H9 (cell line): ENCODE results near the gene SLC25A15. TPM values are rescaled to one million over a fixed set of nuclear protein-coding genes. Genes with fewer than 3 reads are reported as not detected.
A peak's percentile ranks its signal among the peaks of the same experiment; 100 is the strongest.
"Not testable (repeated sequence)": the region's sequence is repeated elsewhere in the genome, so short reads cannot be mapped to it uniquely, and the experiment has no call there.

ENCODE experiments used
- DNase-seq: peaks from one replicate; pipeline ENCODE4 v3.0.0-alpha.2; 2017
- H2AFZ ChIP-seq: one replicate; pipeline ENCODE4 v1.6.1; 2013; ENCODE audit warnings: mild to moderate bottlenecking, low read length, control low read depth, moderate library complexity
- H2AK5ac ChIP-seq: 2 replicates; pipeline ENCODE4 v1.6.1; 2013; ENCODE audit warnings: low read length, control low read depth, mixed read lengths; ENCODE audit not compliant: insufficient read length
- H2BK120ac ChIP-seq: one replicate; pipeline ENCODE4 v1.6.1; 2013; ENCODE audit warnings: low read depth, mild to moderate bottlenecking, low read length, control low read depth, inconsistent platforms; ENCODE audit not compliant: poor library complexity, severe bottlenecking
- H2BK12ac ChIP-seq: 2 replicates; pipeline ENCODE4 v1.6.1; 2013; ENCODE audit warnings: low read length, control low read depth, mixed read lengths, low read depth; ENCODE audit not compliant: insufficient read length
- H2BK15ac ChIP-seq: 2 replicates; pipeline ENCODE4 v1.6.1; 2013; ENCODE audit warnings: low read depth, low read length, control low read depth
- H2BK20ac ChIP-seq: one replicate; pipeline ENCODE4 v1.6.1; 2013; ENCODE audit warnings: low read depth, mild to moderate bottlenecking, low read length, control low read depth, inconsistent platforms; ENCODE audit not compliant: poor library complexity, severe bottlenecking
- H2BK5ac ChIP-seq: 2 replicates; pipeline ENCODE4 v1.6.1; 2013; ENCODE audit warnings: low read length, control low read depth, mixed read lengths; ENCODE audit not compliant: insufficient read length
- H3K14ac ChIP-seq: 2 replicates; pipeline ENCODE4 v1.6.1; 2013; ENCODE audit warnings: low read length, control low read depth; ENCODE audit not compliant: insufficient read depth
- H3K18ac ChIP-seq: 2 replicates; pipeline ENCODE4 v1.6.1; 2013; ENCODE audit warnings: low read depth, mild to moderate bottlenecking, mixed read lengths, low read length, control low read depth; ENCODE audit not compliant: insufficient read length
- H3K23ac ChIP-seq: 2 replicates; pipeline ENCODE4 v1.6.1; 2013; ENCODE audit warnings: low read length, control low read depth, mixed read lengths, low read depth; ENCODE audit not compliant: insufficient read length
- H3K23me2 ChIP-seq: 2 replicates; pipeline ENCODE4 v1.6.1; 2013; ENCODE audit warnings: low read depth, mild to moderate bottlenecking, mixed read lengths, low read length, control low read depth; ENCODE audit not compliant: insufficient read length, poor library complexity, severe bottlenecking
- H3K27ac ChIP-seq: 2 replicates; pipeline ENCODE4 v1.5.1; 2013; ENCODE audit warnings: low read length, control low read depth, mixed read lengths, low read depth; ENCODE audit not compliant: insufficient read length
- H3K27me3 ChIP-seq: 2 replicates; pipeline ENCODE4 v1.6.1; 2013; ENCODE audit warnings: low read length, control low read depth, inconsistent platforms; ENCODE audit not compliant: insufficient read depth
- H3K4ac ChIP-seq: 2 replicates; pipeline ENCODE4 v1.6.1; 2013; ENCODE audit warnings: low read depth, mild to moderate bottlenecking, control low read depth, inconsistent platforms, low read length, moderate library complexity
- H3K4me1 ChIP-seq: 2 replicates; pipeline ENCODE4 v1.6.1; 2013; ENCODE audit warnings: low read length, control low read depth, inconsistent platforms; ENCODE audit not compliant: insufficient read depth
- H3K4me2 ChIP-seq: 2 replicates; pipeline ENCODE4 v1.6.1; 2013; ENCODE audit warnings: low read length, control low read depth, mixed read lengths; ENCODE audit not compliant: insufficient read length, insufficient read depth
- H3K56ac ChIP-seq: 2 replicates; pipeline ENCODE4 v1.6.1; 2013; ENCODE audit warnings: low read depth, mild to moderate bottlenecking, mixed read lengths, low read length, control low read depth; ENCODE audit not compliant: insufficient read length
- H3K79me1 ChIP-seq: 2 replicates; pipeline ENCODE4 v1.6.1; 2013; ENCODE audit warnings: low read depth, mild to moderate bottlenecking, moderate library complexity, low read length, control low read depth, inconsistent platforms; ENCODE audit not compliant: insufficient read depth, poor library complexity, severe bottlenecking
- H3K79me2 ChIP-seq: 2 replicates; pipeline ENCODE4 v1.6.1; 2013; ENCODE audit warnings: low read length, control low read depth, inconsistent platforms; ENCODE audit not compliant: insufficient read depth
- H3K9ac ChIP-seq: 2 replicates; pipeline ENCODE4 v1.6.1; 2013; ENCODE audit warnings: low read length, control low read depth, mixed read lengths; ENCODE audit not compliant: insufficient read length; ENCODE audit errors: extremely low read depth
- H3K9me3 ChIP-seq: one replicate; pipeline ENCODE4 v1.6.1; 2013; ENCODE audit warnings: low read depth, low read length, inconsistent platforms; ENCODE audit not compliant: control insufficient read depth
- H3T11ph ChIP-seq: one replicate; pipeline ENCODE4 v1.6.1; 2013; ENCODE audit warnings: mild to moderate bottlenecking, low read length, control low read depth, inconsistent platforms
- H4K20me1 ChIP-seq: one replicate; pipeline ENCODE4 v1.6.1; 2013; ENCODE audit not compliant: control insufficient read depth, insufficient read length, insufficient read depth
- H4K5ac ChIP-seq: 2 replicates; pipeline ENCODE4 v1.6.1; 2013; ENCODE audit warnings: low read depth, mild to moderate bottlenecking, mixed read lengths, low read length, control low read depth; ENCODE audit not compliant: insufficient read length
- H4K8ac ChIP-seq: replicated peaks from 2 replicates; pipeline ENCODE4 v1.6.1; 2013; ENCODE audit warnings: low read length, control low read depth, mixed read lengths, low read depth; ENCODE audit not compliant: insufficient read length
- H4K91ac ChIP-seq: 2 replicates; pipeline ENCODE4 v1.6.1; 2013; ENCODE audit warnings: low read depth, mild to moderate bottlenecking, moderate library complexity, mixed read lengths, low read length, control low read depth; ENCODE audit not compliant: insufficient read length
- H3K27ac Mint-ChIP-seq, 3 experiments: 2 replicates in 2 of 3; 3 replicates in 1 of 3; pipeline ENCODE4 v1.8.0; 2020 to 2021; ENCODE audit warnings: mixed read lengths in 3 of 3, mild to moderate bottlenecking in 1 of 3, moderate library complexity in 1 of 3
- H3K27me3 Mint-ChIP-seq: 2 replicates; pipeline ENCODE4 v1.8.0; 2021; ENCODE audit warnings: low read depth, mild to moderate bottlenecking, moderate library complexity, mixed read lengths
- H3K36me3 Mint-ChIP-seq, 3 experiments: 2 replicates in 2 of 3; 3 replicates in 1 of 3; pipeline ENCODE4 v1.8.0; 2020 to 2021; ENCODE audit warnings: low read depth in 3 of 3, mixed read lengths in 3 of 3; ENCODE audit not compliant: insufficient read depth in 1 of 3
- H3K4me1 Mint-ChIP-seq, 2 experiments: 2 replicates each; pipeline ENCODE4 v1.8.0; 2020; ENCODE audit warnings: mixed read lengths in 2 of 2
- H3K4me3 Mint-ChIP-seq, 2 experiments: 2 replicates in 1 of 2; 3 replicates in 1 of 2; pipeline ENCODE4 v1.8.0; 2020 to 2021; ENCODE audit warnings: mild to moderate bottlenecking in 2 of 2, mixed read lengths in 2 of 2, moderate library complexity in 1 of 2
- H3K9me3 Mint-ChIP-seq, 2 experiments: 2 replicates in 1 of 2; 3 replicates in 1 of 2; pipeline ENCODE4 v1.8.0; 2020; ENCODE audit warnings: mild to moderate bottlenecking in 2 of 2, mixed read lengths in 2 of 2, moderate library complexity in 1 of 2
- WGBS: extraction: QIAGEN DNeasy Blood & Tissue Kit; methylation state at CpG from one replicate; pipeline ENCODE4 v1.1.7; 2013; ENCODE audit warnings: missing lambda C conversion rate, low lambda C conversion rate, mixed read lengths; ENCODE audit not compliant: insufficient read length; ENCODE audit errors: extremely low coverage; 5-methylcytosine and 5-hydroxymethylcytosine counted together
- total RNA-seq: library from RNA; stranded (reverse); gene quantifications from 2 replicates; pipeline ENCODE4 v1.2.1, GENCODE V29; 2021
- TF ChIP-seq, protein P1 (sequence below): fragments of 200-600 bp; sonication (generic); conservative IDR thresholded peaks from 3 replicates; pipeline ENCODE4 v1.8.0; 2021; ENCODE audit warnings: antibody characterized with exemption, mild to moderate bottlenecking

The SLC25A15 gene
- total RNA-seq, 1 experiment from 2014 or later = 21.1 TPM

DNA sequence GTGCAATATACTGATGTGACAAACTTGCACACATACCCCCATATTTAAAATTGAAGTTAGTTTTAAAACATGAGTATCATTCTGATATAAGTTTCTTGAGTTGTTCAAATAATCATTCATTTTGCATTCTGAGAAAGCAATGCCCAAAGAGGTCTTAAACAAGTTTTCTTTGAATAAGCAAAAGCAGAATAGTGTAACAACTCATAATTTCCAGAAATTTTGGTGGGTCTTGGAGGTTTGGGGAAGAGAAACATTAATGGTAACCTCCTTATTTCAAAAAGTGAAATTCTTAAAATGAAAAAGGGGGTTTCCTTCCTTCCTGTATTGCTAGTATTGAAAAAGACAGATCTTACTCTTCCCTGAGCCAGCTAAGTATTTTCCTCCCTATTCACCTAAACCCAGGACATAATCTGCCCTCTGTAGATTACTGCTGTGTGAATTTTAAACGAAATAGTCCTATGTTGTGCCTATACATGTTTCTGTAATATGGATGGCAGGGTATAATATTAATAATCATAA, 30.4 kb downstream of the SLC25A15 start:
- Histone ChIP-seq H3K79me1 (no peaks in the 10 kb centered on the region), H3K18ac (no peak overlapping the region), H4K5ac (no peak overlapping the region), H2AFZ (no peak overlapping the region), H3K23ac (no peak overlapping the region), H3K27ac (no peak overlapping the region), H3K4ac (no peak overlapping the region), H3K4me2 (no peak overlapping the region), H3K9me3 (no peaks in the 10 kb centered on the region), H2AK5ac (no peak overlapping the region), H3K79me2 (no peaks in the 10 kb centered on the region), H3K23me2 (no peaks in the 10 kb centered on the region), H4K91ac (no peak overlapping the region), H2BK5ac (no peak overlapping the region), H4K20me1 (no peaks in the 10 kb centered on the region), H3K14ac (no peak overlapping the region), H2BK120ac (no peak overlapping the region), H3K56ac (no peak overlapping the region), H2BK15ac (no peak overlapping the region), H3K9ac (no peak overlapping the region), H2BK20ac (no peak overlapping the region), H4K8ac (no peak overlapping the region), H3K4me1 (no peaks in the 10 kb centered on the region), H2BK12ac (no peak overlapping the region), H3T11ph (no peak overlapping the region), H3K27me3 (no peaks in the 10 kb centered on the region)
- peaks cover 11 to 23% of the 10 kb centered on the region in 2 experiments for H3K9me3 Mint-ChIP-seq
- no peaks in the 10 kb centered on the region for H3K4me1 Mint-ChIP-seq
- WGBS = no CpG with 5 or more reads among the region's 1 CpG
- no peaks in the 10 kb centered on the region; the same call in 1 of the 2 replicates for H3K27me3 Mint-ChIP-seq
- H3K36me3 Mint-ChIP-seq = peaks cover 0 to 17% (median 4%) of the 10 kb centered on the region in 3 experiments; a peak in 5 of 7 replicates
- H3K27ac Mint-ChIP-seq = no peak overlapping the region
- TF ChIP-seq, protein P1, sequence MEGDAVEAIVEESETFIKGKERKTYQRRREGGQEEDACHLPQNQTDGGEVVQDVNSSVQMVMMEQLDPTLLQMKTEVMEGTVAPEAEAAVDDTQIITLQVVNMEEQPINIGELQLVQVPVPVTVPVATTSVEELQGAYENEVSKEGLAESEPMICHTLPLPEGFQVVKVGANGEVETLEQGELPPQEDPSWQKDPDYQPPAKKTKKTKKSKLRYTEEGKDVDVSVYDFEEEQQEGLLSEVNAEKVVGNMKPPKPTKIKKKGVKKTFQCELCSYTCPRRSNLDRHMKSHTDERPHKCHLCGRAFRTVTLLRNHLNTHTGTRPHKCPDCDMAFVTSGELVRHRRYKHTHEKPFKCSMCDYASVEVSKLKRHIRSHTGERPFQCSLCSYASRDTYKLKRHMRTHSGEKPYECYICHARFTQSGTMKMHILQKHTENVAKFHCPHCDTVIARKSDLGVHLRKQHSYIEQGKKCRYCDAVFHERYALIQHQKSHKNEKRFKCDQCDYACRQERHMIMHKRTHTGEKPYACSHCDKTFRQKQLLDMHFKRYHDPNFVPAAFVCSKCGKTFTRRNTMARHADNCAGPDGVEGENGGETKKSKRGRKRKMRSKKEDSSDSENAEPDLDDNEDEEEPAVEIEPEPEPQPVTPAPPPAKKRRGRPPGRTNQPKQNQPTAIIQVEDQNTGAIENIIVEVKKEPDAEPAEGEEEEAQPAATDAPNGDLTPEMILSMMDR = no peak
- H3K4me3 Mint-ChIP-seq = no peak overlapping the region
- no peak for DNase-seq

DNA sequence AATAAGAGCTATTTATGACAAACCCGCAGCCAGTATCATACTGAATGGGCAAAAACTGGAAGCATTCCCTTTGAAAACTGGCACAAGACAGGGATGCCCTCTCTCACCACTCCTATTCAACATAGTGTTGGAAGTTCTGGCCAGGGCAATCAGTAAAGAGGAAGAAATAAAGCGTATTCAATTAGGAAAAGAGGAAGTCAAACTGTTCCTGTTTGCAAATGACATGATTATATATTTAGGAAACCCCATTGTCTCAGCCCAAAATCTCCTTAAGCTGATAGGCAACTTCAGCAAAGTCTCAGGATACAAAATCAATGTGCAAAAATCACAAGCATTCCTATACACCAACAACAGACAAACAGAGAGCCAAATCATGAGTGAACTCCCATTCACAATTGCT, 50.3 kb downstream of the SLC25A15 start:
- not testable (repeated sequence) for H3K9ac ChIP-seq, H4K20me1 ChIP-seq, H3K14ac ChIP-seq, H4K8ac ChIP-seq, H3K36me3 Mint-ChIP-seq, H2AK5ac ChIP-seq, H3K4me1 Mint-ChIP-seq, H3K79me1 ChIP-seq, H3K23ac ChIP-seq, H2BK12ac ChIP-seq, H2BK15ac ChIP-seq, H3K9me3 Mint-ChIP-seq, H3K27ac ChIP-seq, H2BK20ac ChIP-seq, H3K4ac ChIP-seq, H2BK5ac ChIP-seq, H3T11ph ChIP-seq, DNase-seq, H4K91ac ChIP-seq, H4K5ac ChIP-seq, H3K4me2 ChIP-seq, H3K18ac ChIP-seq, H3K23me2 ChIP-seq, H3K79me2 ChIP-seq, H3K4me1 ChIP-seq, H3K27me3 Mint-ChIP-seq, H3K4me3 Mint-ChIP-seq, H2AFZ ChIP-seq, H3K27me3 ChIP-seq, H3K9me3 ChIP-seq, H2BK120ac ChIP-seq, H3K56ac ChIP-seq
- H3K27ac Mint-ChIP-seq = 0 out of 7 replicates have a peak overlapping the region, but pooled peaks of 1 of the 3 experiments have one; percentile 19
- no CpG with 5 or more reads among the region's 2 CpGs for WGBS
